ENCODE measurements around the gene DCC. TPM values are rescaled to one million over a fixed set of nuclear protein-coding genes. Genes with fewer than 3 reads are reported as not detected.

Gene DCC
- total and polyA plus RNA-seq, 2 of the 8 experiments (the other 6 are each of a cell fraction or from before 2014, with no cell fraction given) = 0.14 to 1.4 TPM

DNA sequence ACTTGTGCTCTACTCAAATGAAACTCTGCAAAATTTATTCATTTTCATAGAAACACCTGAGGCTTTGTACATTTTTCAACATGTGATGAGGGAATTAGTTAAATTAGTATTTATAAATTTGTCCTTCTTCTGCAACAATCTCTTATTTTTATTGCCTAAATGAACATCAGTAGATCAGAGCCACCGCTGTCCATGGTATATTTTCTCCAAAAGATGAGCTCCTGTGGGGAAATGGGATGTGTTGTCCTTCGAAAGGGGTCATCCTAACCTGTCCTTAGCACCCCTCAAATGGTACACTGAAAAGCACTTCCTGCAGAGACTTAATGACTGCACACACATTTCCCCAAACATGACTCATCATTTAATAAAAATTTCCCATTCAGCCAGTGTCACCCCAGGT is 1169.9 kb downstream of the DCC start:
- Histone ChIP-seq H2BK20ac (ENCODE audit: low read length) (no peak overlapping the region), H2BK120ac (replicated peaks; ENCODE audit: low read depth, low read length) (no peak overlapping the region), H2BK5ac (ENCODE audit: low read depth, low read length) (no peak overlapping the region), H4K8ac (ENCODE audit: extremely low read depth, insufficient read depth, low read length) (no peak overlapping the region), H3K56ac (replicated peaks; ENCODE audit: insufficient read length, low read depth, low read length) (no peak overlapping the region), H3K4me2 (ENCODE audit: insufficient read depth in 1 of 2, low read depth in 2 of 2, low read length in 2 of 2) (no peak overlapping the region), H3K4me3 (ENCODE audit: extremely low read depth in 1 of 4, insufficient read depth in 2 of 4, low read depth in 3 of 4, low read length in 4 of 4) (no peak overlapping the region), H3K18ac (ENCODE audit: extremely low read depth, low read length) (no peak overlapping the region), H4K5ac (ENCODE audit: insufficient read length, low read depth, low read length) (no peak overlapping the region), H4K91ac (replicated peaks; ENCODE audit: insufficient read length, low read length) (peak overlapping the region; percentile 25), H4K20me1 (replicated peaks in 1 of 2; ENCODE audit: control insufficient read depth in 1 of 2, insufficient read depth in 2 of 2, low read length in 2 of 2) (no peaks in the 10 kb centered on the region), H2AFZ (ENCODE audit: low read length) (no peak overlapping the region), H3K23me2 (ENCODE audit: low read depth, low read length) (no peaks in the 10 kb centered on the region), H3K79me2 (ENCODE audit: control insufficient read depth in 1 of 2, insufficient read depth in 2 of 2, low read length in 2 of 2) (no peaks in the 10 kb centered on the region), H3K4me1 (replicated peaks in 1 of 4; ENCODE audit: control insufficient read depth in 3 of 4, insufficient read depth in 4 of 4, low read length in 3 of 4) (no peaks in the 10 kb centered on the region; a peak in 1 of 7 replicates), H3K14ac (ENCODE audit: insufficient read length) (no peak overlapping the region), H3K9me3 (ENCODE audit: insufficient read depth in 2 of 2, low read depth in 1 of 2, low read length in 1 of 2) (no peaks in the 10 kb centered on the region), H3K27ac (ENCODE audit: low read depth, low read length) (no peak overlapping the region), H3K79me1 (ENCODE audit: low read depth, low read length) (no peaks in the 10 kb centered on the region), H2AK5ac (ENCODE audit: low read depth, low read length) (no peak overlapping the region), H3K27me3 (replicated peaks in 1 of 4; ENCODE audit: control insufficient read depth in 3 of 4, extremely low read depth in 1 of 4, insufficient read depth in 3 of 4, low read length in 3 of 4) (no peaks in the 10 kb centered on the region), H3K23ac (ENCODE audit: insufficient read length) (no peak overlapping the region), H2BK15ac (ENCODE audit: low read length) (no peak overlapping the region), H3K4ac (replicated peaks; ENCODE audit: insufficient read length, low read depth, low read length) (no peak overlapping the region), H2BK12ac (ENCODE audit: low read depth, low read length) (no peak overlapping the region), H3K36me3 (ENCODE audit: control insufficient read depth in 2 of 4, insufficient read depth in 4 of 4, low read length in 3 of 4) (no peaks in the 10 kb centered on the region), H3K9ac (replicated peaks in 1 of 4; ENCODE audit: extremely low read depth in 1 of 4, low read depth in 3 of 4, low read length in 3 of 4) (no peak overlapping the region)
- CTCF ChIA-PET (ENCODE audit: partially characterized antibody) = interaction anchor here (1.1 kb wide), 1 partner anchor 43 kb away, joined by 3 read pairs; no protein-coding TSS in a partner anchor
- TF ChIP-seq NRF1 (IDR thresholded peaks at IDR 0.05; ENCODE audit: low read depth, low read length) = no peak
- no peak for TF ChIP-seq CTBP2 (IDR thresholded peaks at IDR 0.05; ENCODE audit: borderline replicate concordance, insufficient read depth, insufficient read length, low read length)
- TF ChIP-seq TBP (IDR thresholded peaks at IDR 0.05; ENCODE audit: low read depth, low read length) = no peak
- TF ChIP-seq ATF3 (IDR thresholded peaks at IDR 0.05; ENCODE audit: insufficient read depth, low read depth, low read length) = no peak
- TF ChIP-seq NANOG (IDR thresholded peaks at IDR 0.05; ENCODE audit: insufficient read depth, low read depth, low read length, poor library complexity, severe bottlenecking) = no peak
- no peak for TF ChIP-seq TAF1 (IDR thresholded peaks at IDR 0.05; ENCODE audit: low read depth, low read length)
- no peak for TF ChIP-seq RNF2 (IDR thresholded peaks at IDR 0.05; ENCODE audit: borderline replicate concordance, low read depth, low read length, missing control alignments, poor library complexity, severe bottlenecking)
- no peak for TF ChIP-seq SRF (IDR thresholded peaks at IDR 0.05; ENCODE audit: low read depth, low read length)
- TF ChIP-seq EGR1 (IDR thresholded peaks at IDR 0.05; ENCODE audit: borderline replicate concordance, low read depth, low read length) = no peak
- TF ChIP-seq TAF7 (optimal IDR thresholded peaks at IDR 0.05; ENCODE audit: borderline replicate concordance, low read depth, low read length) = no peak
- WGBS, 2 experiments (ENCODE audit: extremely low coverage in 1 of 2, insufficient coverage in 1 of 2, insufficient read length in 1 of 2, insufficient replicate concordance in 2 of 2, low coverage in 1 of 2, low lambda C conversion rate in 2 of 2, missing lambda C conversion rate in 1 of 2) = 96% methylated on average over 2 of the region's 2 CpGs; no CpG with 5 or more reads in 1 of the 2 experiments
- FAIRE-seq (no peak), DNase-seq (ENCODE audit: low read depth in 1 of 2, low spot score in 2 of 2) (no peak)
- POLR2A ChIA-PET (ENCODE audit: partially characterized antibody) = no interaction called here

Data from H1 (cell line).